MCF 10A (cell line): ENCODE measurements around the gene FN3K. TPM values are rescaled to one million over a fixed set of nuclear protein-coding genes. Genes with fewer than 3 reads are reported as not detected.

Experiments used
- BruUV-seq: library from RNA; stranded (reverse); fragments of 400-500 nt; replicated peaks from 2 replicates; lab custom pipeline; 2021; lab: Mats Ljungman, UMichigan
- CTCF ChIA-PET: fragments of 300-600 bp; sonication (Branson Sonifier 250); formaldehyde crosslinking; extraction: SDS; loops from one replicate; lab custom pipeline; 2021; ENCODE audit warnings: antibody characterized with exemption, inconsistent platforms; lab: Yijun Ruan, JAX
- POLR2A ChIA-PET: fragments of 300-600, 350-650 bp; sonication (Branson Sonifier 250); formaldehyde crosslinking; extraction: SDS; loops from one replicate; lab custom pipeline; 2020; ENCODE audit warnings: antibody characterized with exemption, inconsistent platforms; lab: Yijun Ruan, JAX
- DNase-seq: peaks from one replicate; pipeline ENCODE4 v3.0.0-alpha.2; 2018; ENCODE audit not compliant: unreplicated experiment
- H3K27ac Mint-ChIP-seq: one replicate; pipeline ENCODE4 v1.8.0; 2022; ENCODE audit warnings: mild to moderate bottlenecking, low read depth, mixed read lengths; ENCODE audit not compliant: unreplicated experiment
- H3K27me3 Mint-ChIP-seq: one replicate; pipeline ENCODE4 v1.8.0; 2022; ENCODE audit warnings: mixed read lengths; ENCODE audit not compliant: insufficient read depth, unreplicated experiment
- H3K36me3 Mint-ChIP-seq: one replicate; pipeline ENCODE4 v1.8.0; 2022; ENCODE audit warnings: mild to moderate bottlenecking, moderate library complexity, mixed read lengths; ENCODE audit not compliant: insufficient read depth, unreplicated experiment
- H3K4me1 Mint-ChIP-seq: one replicate; pipeline ENCODE4 v1.8.0; 2022; ENCODE audit warnings: mixed read lengths; ENCODE audit not compliant: insufficient read depth, unreplicated experiment
- H3K4me3 Mint-ChIP-seq: one replicate; pipeline ENCODE4 v1.8.0; 2022; ENCODE audit warnings: mild to moderate bottlenecking, moderate library complexity, mixed read lengths; ENCODE audit not compliant: unreplicated experiment
- H3K9me3 Mint-ChIP-seq: one replicate; pipeline ENCODE4 v1.8.0; 2022; ENCODE audit warnings: mixed read lengths; ENCODE audit not compliant: unreplicated experiment
- intact Hi-C: fragments of 100-400 bp; cut with micrococcal nuclease; formaldehyde crosslinking; loops from 2 replicates; pipeline ENCODE4 v1.14.1; 2022
- total RNA-seq: library from RNA; stranded (reverse); gene quantifications from 2 replicates; pipeline ENCODE4 v1.2.3, GENCODE V29; 2022
- TF ChIP-seq, protein P1 (sequence below): fragments of 200-600 bp; IDR thresholded peaks from one replicate; pipeline ENCODE4 v1.8.0; 2022; ENCODE audit warnings: antibody characterized with exemption, mild to moderate bottlenecking; ENCODE audit not compliant: unreplicated experiment

FN3K gene
- total RNA-seq, 1 experiment from 2014 or later = 1.3 TPM

DNA sequence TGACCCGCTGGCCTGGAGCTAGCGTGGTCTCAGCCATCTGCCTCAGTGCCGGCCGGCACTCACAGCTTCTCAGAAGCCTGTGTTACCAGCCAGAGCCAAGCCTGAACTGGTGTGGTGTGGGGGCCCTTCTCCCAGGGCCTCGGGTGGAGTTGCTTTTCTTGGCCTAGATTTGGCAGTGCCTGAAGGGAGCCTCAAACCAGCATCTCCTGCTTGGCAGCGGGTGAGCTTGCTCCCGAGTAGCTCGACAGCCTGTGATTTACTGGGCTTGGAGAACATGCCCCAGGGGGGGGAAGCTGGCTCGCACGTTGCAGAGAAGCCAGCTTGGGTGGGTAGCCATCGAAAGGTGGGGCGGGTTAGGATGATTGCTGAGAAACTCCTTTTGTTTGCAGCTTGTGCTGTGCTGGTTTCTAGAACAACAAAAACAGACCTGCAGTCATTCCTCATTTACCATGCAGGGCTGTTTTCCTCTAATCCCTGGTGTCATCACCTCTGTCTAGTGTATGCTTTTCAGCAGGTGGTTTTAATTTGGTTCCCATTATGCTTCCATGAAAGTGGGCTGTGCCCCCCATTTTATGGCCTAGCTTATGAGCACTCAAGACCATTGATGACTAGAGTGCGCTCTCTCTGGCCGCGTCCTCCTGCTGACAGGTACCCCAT lies 58.7 kb downstream of the FN3K start:
- no peaks in the 10 kb centered on the region for H3K27me3 Mint-ChIP-seq
- TF ChIP-seq, protein P1, sequence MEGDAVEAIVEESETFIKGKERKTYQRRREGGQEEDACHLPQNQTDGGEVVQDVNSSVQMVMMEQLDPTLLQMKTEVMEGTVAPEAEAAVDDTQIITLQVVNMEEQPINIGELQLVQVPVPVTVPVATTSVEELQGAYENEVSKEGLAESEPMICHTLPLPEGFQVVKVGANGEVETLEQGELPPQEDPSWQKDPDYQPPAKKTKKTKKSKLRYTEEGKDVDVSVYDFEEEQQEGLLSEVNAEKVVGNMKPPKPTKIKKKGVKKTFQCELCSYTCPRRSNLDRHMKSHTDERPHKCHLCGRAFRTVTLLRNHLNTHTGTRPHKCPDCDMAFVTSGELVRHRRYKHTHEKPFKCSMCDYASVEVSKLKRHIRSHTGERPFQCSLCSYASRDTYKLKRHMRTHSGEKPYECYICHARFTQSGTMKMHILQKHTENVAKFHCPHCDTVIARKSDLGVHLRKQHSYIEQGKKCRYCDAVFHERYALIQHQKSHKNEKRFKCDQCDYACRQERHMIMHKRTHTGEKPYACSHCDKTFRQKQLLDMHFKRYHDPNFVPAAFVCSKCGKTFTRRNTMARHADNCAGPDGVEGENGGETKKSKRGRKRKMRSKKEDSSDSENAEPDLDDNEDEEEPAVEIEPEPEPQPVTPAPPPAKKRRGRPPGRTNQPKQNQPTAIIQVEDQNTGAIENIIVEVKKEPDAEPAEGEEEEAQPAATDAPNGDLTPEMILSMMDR = no peak
- H3K4me1 Mint-ChIP-seq = peaks cover 11% of the 10 kb centered on the region
- no peak overlapping the region for H3K4me3 Mint-ChIP-seq
- intact Hi-C loops = no loop called here
- no peak overlapping the region for H3K27ac Mint-ChIP-seq
- POLR2A ChIA-PET = interaction anchor here (0.7 kb wide), 1 partner anchor 1275 kb away, joined by 3 read pairs; no protein-coding TSS in a partner anchor
- no TSS peak for BruUV-seq
- no peaks in the 10 kb centered on the region for H3K9me3 Mint-ChIP-seq
- CTCF ChIA-PET = interaction anchor here (1.4 kb wide), 1 partner anchor 12 kb away, joined by 4 read pairs; no protein-coding TSS in a partner anchor
- H3K36me3 Mint-ChIP-seq = peaks cover 33% of the 10 kb centered on the region
- no peak for DNase-seq

DNA sequence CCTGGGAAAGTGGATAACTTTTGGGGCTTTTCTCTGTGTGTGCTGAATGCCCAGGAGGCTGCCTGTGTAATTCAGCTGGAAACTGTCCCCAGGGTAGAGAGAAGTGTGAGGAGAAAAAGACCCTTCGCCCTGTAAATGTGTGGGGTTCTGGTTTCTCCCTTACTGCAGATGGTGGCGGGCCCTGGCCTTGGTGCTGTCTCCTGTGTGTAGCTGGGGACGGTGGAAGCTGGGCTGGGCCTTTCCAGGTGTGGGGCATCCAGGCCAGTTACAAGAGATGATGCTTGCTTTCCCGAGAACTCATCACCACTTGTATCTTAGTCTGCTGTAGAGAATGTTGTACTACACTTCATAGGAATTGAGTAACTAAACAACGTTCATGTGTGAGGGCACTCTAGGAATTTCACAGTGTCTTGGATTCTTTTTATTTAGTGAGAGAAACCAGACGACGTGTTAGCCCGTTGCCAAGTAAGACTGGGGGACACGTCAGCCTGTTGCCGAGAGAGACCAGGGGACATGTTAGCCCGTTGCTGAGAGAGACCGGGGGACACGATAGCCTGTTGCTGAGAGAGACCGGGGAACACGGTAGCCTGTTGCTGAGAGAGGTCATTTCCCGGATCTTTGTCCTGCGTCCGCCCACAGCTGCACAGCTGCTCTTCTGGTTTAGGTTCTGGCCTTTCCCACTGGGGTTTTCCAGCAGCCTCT lies 59.5 kb downstream of the FN3K start:
- TF ChIP-seq, protein P1 = no peak
- DNase-seq = no peak

DNA sequence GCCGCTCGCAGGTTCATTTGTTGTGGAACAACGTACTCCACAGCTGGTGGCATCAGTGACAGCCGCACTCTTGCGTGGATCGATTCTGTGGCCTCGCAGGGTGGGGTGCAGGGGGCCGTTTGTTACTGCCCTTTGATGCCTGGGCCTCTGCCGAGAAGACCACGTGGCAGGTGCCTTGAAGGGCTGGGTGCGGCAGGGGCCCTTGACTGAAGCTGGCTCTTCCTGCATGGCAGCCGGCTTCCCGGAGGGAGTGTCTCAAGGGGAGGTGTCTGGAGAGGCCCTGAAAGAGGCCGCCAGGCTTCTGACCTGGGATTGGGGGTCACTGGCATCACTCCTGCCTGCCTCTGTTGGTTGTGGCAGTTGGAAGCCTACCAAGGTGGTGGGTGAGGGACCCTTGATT lies 60.2 kb downstream of the FN3K start:
- peaks cover 34% of the 10 kb centered on the region for H3K36me3 Mint-ChIP-seq
- BruUV-seq = no TSS peak
- TF ChIP-seq, protein P1 = no peak
- ChIA-PET POLR2A (no interaction called here), CTCF (no interaction called here)
- H3K4me3 Mint-ChIP-seq = no peak overlapping the region
- intact Hi-C loops = no loop called here
- no peak for DNase-seq
- no peaks in the 10 kb centered on the region for H3K9me3 Mint-ChIP-seq
- H3K4me1 Mint-ChIP-seq = peaks cover 7% of the 10 kb centered on the region
- no peak overlapping the region for H3K27ac Mint-ChIP-seq
- H3K27me3 Mint-ChIP-seq = no peaks in the 10 kb centered on the region

More for the DNA sequence above, 59.5 kb downstream of the FN3K start:
- intact Hi-C loops = no loop called here
- ChIA-PET POLR2A (interaction anchor here (0.7 kb wide), 1 partner anchor 1276 kb away, joined by 3 read pairs; no protein-coding TSS in a partner anchor), CTCF (interaction anchor here (1.4 kb wide), 1 partner anchor 13 kb away, joined by 4 read pairs; no protein-coding TSS in a partner anchor)
- Mint-ChIP-seq H3K9me3 (no peaks in the 10 kb centered on the region), H3K36me3 (peaks cover 34% of the 10 kb centered on the region), H3K4me1 (peaks cover 8% of the 10 kb centered on the region), H3K27ac (no peak overlapping the region), H3K27me3 (no peaks in the 10 kb centered on the region), H3K4me3 (no peak overlapping the region)
- BruUV-seq = no TSS peak

DNA sequence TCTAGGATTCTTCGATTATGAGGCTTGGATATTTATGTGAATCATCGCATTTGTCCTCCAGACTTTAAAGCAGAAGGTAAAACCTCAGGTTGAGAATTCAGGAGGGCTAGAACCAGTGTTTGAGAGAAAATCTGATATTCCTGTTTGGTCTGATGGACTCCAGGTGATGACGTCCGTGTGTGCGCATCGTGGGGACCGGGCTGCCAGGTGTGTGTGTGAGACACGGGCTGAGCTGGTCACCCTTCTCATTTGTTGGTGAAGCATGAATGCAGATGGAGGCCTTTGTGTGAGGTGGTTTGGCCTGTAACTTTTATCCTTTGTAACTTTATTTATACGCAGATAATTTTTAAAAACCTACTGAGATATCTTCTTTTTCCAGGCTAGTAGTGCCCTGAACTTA lies 61.6 kb downstream of the FN3K start:
- TF ChIP-seq, protein P1 = no peak
- no peak for DNase-seq
- Mint-ChIP-seq H3K27ac (no peak overlapping the region), H3K27me3 (no peaks in the 10 kb centered on the region), H3K4me1 (no peaks in the 10 kb centered on the region), H3K9me3 (peaks cover 7% of the 10 kb centered on the region), H3K36me3 (peaks cover 22% of the 10 kb centered on the region), H3K4me3 (no peak overlapping the region)
- intact Hi-C loops = no loop called here
- ChIA-PET CTCF (no interaction called here), POLR2A (no interaction called here)
- BruUV-seq = no TSS peak
